ENCODE measurements around the gene PTCH1. TPM values are rescaled to one million over a fixed set of nuclear protein-coding genes. Genes with fewer than 3 reads are reported as not detected.

Gene PTCH1
- total RNA-seq, 1 experiment from 2014 or later = 15.2 TPM

GRCh38 chr9:95509851-95510708 is 6.7 kb downstream of the PTCH1 start (continued):
- TF ChIP-seq ZNF274 (IDR thresholded peaks at IDR 0.05; ENCODE audit: low read depth, low read length) (no peak), EZH2phosphoT487 (IDR thresholded peaks at IDR 0.05; ENCODE audit: borderline replicate concordance) (no peak)

DNA sequence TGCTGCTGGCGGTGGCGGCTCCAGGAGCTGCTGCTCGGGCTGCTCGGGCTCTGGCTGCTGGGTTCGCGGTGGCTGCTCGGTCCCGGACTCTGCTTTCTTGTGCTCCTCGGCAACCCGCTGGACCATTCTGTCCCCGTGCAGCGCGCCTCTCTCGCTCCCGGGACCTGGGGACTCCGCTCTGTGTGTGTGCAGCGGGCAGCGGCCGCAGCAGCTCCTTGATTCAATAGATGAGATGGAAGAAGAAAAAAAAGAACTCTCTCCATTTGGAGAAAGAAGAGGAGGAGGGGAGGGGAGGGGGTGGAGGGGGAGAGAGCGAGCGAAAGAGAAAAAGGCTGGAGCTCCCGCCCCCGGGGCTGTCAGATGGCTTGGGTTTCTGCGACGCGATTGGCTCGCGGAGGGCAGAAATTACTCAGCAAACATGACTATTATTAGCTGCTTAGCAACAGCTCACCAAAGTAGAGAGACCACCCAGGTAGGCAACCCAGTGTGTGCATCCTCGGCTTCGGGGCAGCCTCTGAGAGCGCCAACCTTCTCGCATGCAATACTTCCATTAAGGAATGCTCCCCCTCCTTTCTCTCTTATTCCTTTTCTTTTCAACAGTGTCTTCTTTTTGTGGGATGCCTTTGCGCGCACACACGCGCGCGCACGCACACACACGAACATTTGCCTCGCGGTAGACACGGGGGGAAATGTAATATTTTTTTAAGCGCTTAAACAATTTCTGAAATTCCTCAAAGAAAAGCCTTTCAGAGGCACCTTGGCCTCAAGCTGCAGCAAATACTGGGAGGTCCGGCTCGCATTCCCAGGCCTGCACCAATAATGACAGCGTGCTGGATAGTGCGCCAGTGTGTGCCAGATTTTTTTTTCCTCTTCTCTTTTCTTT is 7.6 kb downstream of the PTCH1 start:
- ChIA-PET POLR2A (interaction anchor here (0.6 kb wide), 1 partner anchor 18 kb away, joined by 3 read pairs; no protein-coding TSS in a partner anchor), CTCF (interaction anchor here (1.0 kb wide), 1 partner anchor 173 kb away, joined by 3 read pairs; no protein-coding TSS in a partner anchor), RAD21 (ENCODE audit: low non-redundant PET in 1 of 2, low total read pairs in 2 of 2, uncharacterized antibody in 2 of 2, unreplicated experiment in 2 of 2) (no interaction called here)
- Histone ChIP-seq H3K79me2 (ENCODE audit: insufficient read depth, low read length) (0 out of 2 replicates have a peak, but pooled peaks cover 6% of the 10 kb centered on the region), H3K4me1 (ENCODE audit: control insufficient read depth in 1 of 2, insufficient read depth in 2 of 2, low read length in 2 of 2) (peaks cover 24 to 42% of the 10 kb centered on the region in 2 experiments), H3K4me3 (replicated peaks in 1 of 2; ENCODE audit: low read depth in 1 of 2, low read length in 2 of 2) (peak overlapping the region; percentile 72 to 90), H3K27ac (ENCODE audit: low read depth, low read length) (peak overlapping the region; percentile 58; the same call in 1 of the 2 replicates), H3K9me3 (ENCODE audit: control insufficient read depth in 1 of 2, insufficient read depth in 1 of 2, low read depth in 1 of 2, low read length in 2 of 2) (no peaks in the 10 kb centered on the region), H3K27me3 (ENCODE audit: insufficient read depth, low read length) (no peaks in the 10 kb centered on the region), H3K9me2 (ENCODE audit: insufficient read depth) (no peaks in the 10 kb centered on the region), H3K9ac (ENCODE audit: low read length) (peak overlapping the region; percentile 89), H3K36me3 (ENCODE audit: control insufficient read depth in 1 of 2, insufficient read depth in 2 of 2, low read length in 2 of 2) (no peaks in the 10 kb centered on the region), H2AFZ (ENCODE audit: low read depth, low read length, poor library complexity, severe bottlenecking) (peak overlapping the region; percentile 47), H4K20me1 (ENCODE audit: insufficient read depth) (no peaks in the 10 kb centered on the region), H3K4me2 (ENCODE audit: low read length) (peak overlapping the region; percentile 100)
- DNase-seq (ENCODE audit: low read depth, low spot score) (peak; percentile 69), ATAC-seq (peak; percentile 13)
- TF ChIP-seq SRF (IDR thresholded peaks at IDR 0.05; ENCODE audit: low read depth) (no peak), POLR2A (IDR thresholded peaks at IDR 0.05; ENCODE audit: borderline replicate concordance, extremely low read depth, insufficient read depth, insufficient read length) (no peak), SP1 (IDR thresholded peaks at IDR 0.05; ENCODE audit: low read depth) (no peak), TCF7L2 (IDR thresholded peaks at IDR 0.05; ENCODE audit: borderline replicate concordance, extremely low read depth, insufficient read depth, insufficient read length) (no peak), CBX3 (IDR thresholded peaks at IDR 0.05; ENCODE audit: low read depth) (no peak), SIN3A (IDR thresholded peaks at IDR 0.05; ENCODE audit: low read depth) (no peak), POLR2AphosphoS5 (IDR thresholded peaks at IDR 0.05; ENCODE audit: low read depth, low read length) (peak; percentile 67)
- TF ChIP-seq, protein P1, sequence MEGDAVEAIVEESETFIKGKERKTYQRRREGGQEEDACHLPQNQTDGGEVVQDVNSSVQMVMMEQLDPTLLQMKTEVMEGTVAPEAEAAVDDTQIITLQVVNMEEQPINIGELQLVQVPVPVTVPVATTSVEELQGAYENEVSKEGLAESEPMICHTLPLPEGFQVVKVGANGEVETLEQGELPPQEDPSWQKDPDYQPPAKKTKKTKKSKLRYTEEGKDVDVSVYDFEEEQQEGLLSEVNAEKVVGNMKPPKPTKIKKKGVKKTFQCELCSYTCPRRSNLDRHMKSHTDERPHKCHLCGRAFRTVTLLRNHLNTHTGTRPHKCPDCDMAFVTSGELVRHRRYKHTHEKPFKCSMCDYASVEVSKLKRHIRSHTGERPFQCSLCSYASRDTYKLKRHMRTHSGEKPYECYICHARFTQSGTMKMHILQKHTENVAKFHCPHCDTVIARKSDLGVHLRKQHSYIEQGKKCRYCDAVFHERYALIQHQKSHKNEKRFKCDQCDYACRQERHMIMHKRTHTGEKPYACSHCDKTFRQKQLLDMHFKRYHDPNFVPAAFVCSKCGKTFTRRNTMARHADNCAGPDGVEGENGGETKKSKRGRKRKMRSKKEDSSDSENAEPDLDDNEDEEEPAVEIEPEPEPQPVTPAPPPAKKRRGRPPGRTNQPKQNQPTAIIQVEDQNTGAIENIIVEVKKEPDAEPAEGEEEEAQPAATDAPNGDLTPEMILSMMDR (IDR thresholded peaks at IDR 0.05 in 2 of 3, conservative IDR thresholded peaks at IDR 0.05 in 1 of 3; ENCODE audit: borderline replicate concordance in 1 of 3, insufficient read depth in 1 of 3, low read depth in 2 of 3, low read length in 2 of 3) = no peak
- BruUV-seq (replicated peaks) = no TSS peak
- intact Hi-C loops (cut with micrococcal nuclease) = loop anchor here (1.0 to 5.0 kb wide), 3 partner anchors 82 to 368 kb away; partner anchors contain the start of genes ERCC6L2 and FANCC

Data from HCT116 (cell line).